PC-3 (cell line): Measurements from ENCODE around the gene SYNGR3. TPM values are rescaled to one million over a fixed set of nuclear protein-coding genes. Genes with fewer than 3 reads are reported as not detected.
A peak's percentile ranks its signal among the peaks of the same experiment; 100 is the strongest.

ENCODE experiments used
- ATAC-seq: fragments of 200-7000 bp; cut with Tn5 transposase; 2 replicates; pipeline ENCODE4 v1.9.1; 2020; ENCODE audit warnings: mild to moderate bottlenecking, moderate library complexity
- BruUV-seq: library from RNA; stranded (reverse); fragments of 400-500 nt; replicated peaks from 2 replicates; lab custom pipeline; 2021; lab: Mats Ljungman, UMichigan
- CTCF ChIA-PET: fragments of 300-600 bp; sonication (Branson Sonifier 250); formaldehyde crosslinking; loops from one replicate; lab custom pipeline; 2022; ENCODE audit warnings: antibody characterized with exemption; lab: Charles Lee
- POLR2A ChIA-PET: fragments of 300-600 bp; sonication (Branson Sonifier 250); formaldehyde crosslinking; loops from one replicate; lab custom pipeline; 2022; ENCODE audit warnings: antibody characterized with exemption; ENCODE audit not compliant: unreplicated experiment; lab: Charles Lee
- DNase-seq: peaks from one replicate; pipeline ENCODE4 v3.0.0-alpha.2; 2015
- H2AFZ ChIP-seq: fragments of 300-600 bp; sonication (generic); 2 replicates; pipeline ENCODE4 v1.6.0; 2016; ENCODE audit warnings: antibody characterized with exemption, low read length
- H3F3A ChIP-seq: fragments of 300-600 bp; sonication (generic); one replicate; pipeline ENCODE4 v1.6.0; 2017; ENCODE audit warnings: antibody characterized with exemption, low read length, control low read depth, mild to moderate bottlenecking; ENCODE audit not compliant: unreplicated experiment
- H3K27ac ChIP-seq: fragments of 300-600 bp; sonication (generic); 2 replicates; pipeline ENCODE4 v1.5.1; 2016; ENCODE audit warnings: mild to moderate bottlenecking, low read length
- H3K27me3 ChIP-seq: fragments of 300-600 bp; sonication (generic); 2 replicates; pipeline ENCODE4 v1.6.1; 2016; ENCODE audit warnings: low read length, mixed read lengths
- H3K36me3 ChIP-seq: fragments of 300-600 bp; sonication (generic); 2 replicates; pipeline ENCODE4 v1.6.1; 2016; ENCODE audit warnings: low read depth, mixed run types, low read length, mixed read lengths
- H3K4me1 ChIP-seq: fragments of 300-600 bp; sonication (generic); 2 replicates; pipeline ENCODE4 v1.5.1; 2016; ENCODE audit warnings: low read length; ENCODE audit not compliant: insufficient read depth
- H3K4me2 ChIP-seq: fragments of 300-600 bp; sonication (generic); 2 replicates; pipeline ENCODE4 v1.6.0; 2016; ENCODE audit warnings: low read length
- H3K4me3 ChIP-seq: fragments of 300-600 bp; sonication (generic); 2 replicates; pipeline ENCODE4 v1.5.1; 2016; ENCODE audit warnings: mild to moderate bottlenecking, low read length, mixed read lengths
- H3K79me2 ChIP-seq: fragments of 300-600 bp; sonication (generic); 2 replicates; pipeline ENCODE4 v1.6.1; 2017; ENCODE audit warnings: low read length, mixed read lengths
- H3K9ac ChIP-seq: fragments of 300-600 bp; sonication (generic); 2 replicates; pipeline ENCODE4 v1.6.0; 2016; ENCODE audit warnings: mild to moderate bottlenecking, low read length
- H3K9me2 ChIP-seq: fragments of 300-600 bp; sonication (generic); replicated peaks from 2 replicates; pipeline ENCODE4 v1.6.1; 2016; ENCODE audit warnings: mixed run types, low read length, mixed read lengths
- H3K9me3 ChIP-seq: fragments of 300-600 bp; sonication (generic); 2 replicates; pipeline ENCODE4 v1.6.1; 2016; ENCODE audit warnings: low read length, mixed read lengths
- H4K20me1 ChIP-seq: fragments of 300-600 bp; sonication (generic); 2 replicates; pipeline ENCODE4 v1.6.1; 2016; ENCODE audit warnings: low read length, mixed read lengths
- CTCF ChIP-seq: fragments of 300-600 bp; sonication (generic); conservative IDR thresholded peaks from 2 replicates; pipeline ENCODE4 v1.5.1; 2017; ENCODE audit warnings: antibody characterized with exemption, low read depth, mild to moderate bottlenecking, low read length
- EZH2 ChIP-seq: fragments of 300-600 bp; sonication (generic); IDR thresholded peaks from one replicate; pipeline ENCODE4 v1.6.1; 2017; ENCODE audit warnings: antibody characterized with exemption, mild to moderate bottlenecking, low read length; ENCODE audit not compliant: unreplicated experiment
- EZH2phosphoT487 ChIP-seq: fragments of 300-600 bp; sonication (generic); IDR thresholded peaks from 2 replicates; pipeline ENCODE4 v1.6.1; 2018; ENCODE audit warnings: mild to moderate bottlenecking, antibody characterized with exemption, low read length, borderline replicate concordance
- intact Hi-C: fragments of 100-400 bp; cut with micrococcal nuclease; formaldehyde crosslinking; loops from 2 replicates; pipeline ENCODE4 v1.9.0; 2023
- total RNA-seq: library from RNA; depleted of rRNA; stranded (reverse); fragments of >200 nt; gene quantifications from 2 replicates; pipeline ENCODE4 v1.2.3, GENCODE V29; 2014

The SYNGR3 gene
- total RNA-seq, 1 experiment from 2014 or later = 1.5 TPM

- no peak overlapping the region for H3K9ac ChIP-seq
- H3K27me3 ChIP-seq = no peaks in the 10 kb centered on the region
- no peak overlapping the region for H2AFZ ChIP-seq
- DNase-seq (no peak), ATAC-seq (no peak)
- H3K36me3 ChIP-seq = peaks cover 3% of the 10 kb centered on the region; the same call in 1 of the 2 replicates
- no peak overlapping the region for H3K4me3 ChIP-seq
- TSS peak; percentile 25 for BruUV-seq
- H4K20me1 ChIP-seq = no peaks in the 10 kb centered on the region
- CTCF ChIA-PET = interaction anchor here (0.5 kb wide), 1 partner anchor 168 kb away, joined by 3 read pairs; no protein-coding TSS in a partner anchor
- no peak for TF ChIP-seq EZH2
- TF ChIP-seq EZH2phosphoT487 = no peak
- TF ChIP-seq CTCF = no peak
- intact Hi-C loops = no loop called here
- H3K79me2 ChIP-seq = no peaks in the 10 kb centered on the region
- POLR2A ChIA-PET = no interaction called here
- no peak overlapping the region for H3K27ac ChIP-seq
- H3K9me3 ChIP-seq = no peaks in the 10 kb centered on the region
- peaks cover 4% of the 10 kb centered on the region; the same call in 1 of the 2 replicates for H3K4me1 ChIP-seq
- no peaks in the 10 kb centered on the region for H3F3A ChIP-seq
- H3K9me2 ChIP-seq = no peaks in the 10 kb centered on the region
- H3K4me2 ChIP-seq = no peak overlapping the region
These were observed 8.0 kb downstream of the SYNGR3 start for GRCh38 chr16:1997494-1998359.

- intact Hi-C loops = no loop called here
- no peak for ATAC-seq
- no peaks in the 10 kb centered on the region for H3F3A ChIP-seq
- no peak overlapping the region for H2AFZ ChIP-seq
- H3K27ac ChIP-seq = no peak overlapping the region
- peaks cover 4% of the 10 kb centered on the region for H3K79me2 ChIP-seq
- H4K20me1 ChIP-seq = peaks cover 3% of the 10 kb centered on the region; the same call in 1 of the 2 replicates
- no peak overlapping the region for H3K9ac ChIP-seq
- H3K4me1 ChIP-seq = peaks cover 3% of the 10 kb centered on the region; the same call in 1 of the 2 replicates
- TF ChIP-seq CTCF (no peak), EZH2phosphoT487 (no peak), EZH2 (no peak)
- H3K4me2 ChIP-seq = no peak overlapping the region
- H3K9me3 ChIP-seq = no peaks in the 10 kb centered on the region
- H3K27me3 ChIP-seq = no peaks in the 10 kb centered on the region
- POLR2A ChIA-PET = no interaction called here
- no peak for DNase-seq
- no peak overlapping the region for H3K4me3 ChIP-seq
- CTCF ChIA-PET = no interaction called here
- BruUV-seq = no TSS peak
- no peaks in the 10 kb centered on the region for H3K9me2 ChIP-seq
- peaks cover 3% of the 10 kb centered on the region; the same call in 1 of the 2 replicates for H3K36me3 ChIP-seq
These were observed 8.6 kb downstream of the SYNGR3 start for GRCh38 chr16:1998360-1998835.
